Right renal cortex interstitium (tissue), 3 donors: ENCODE results near the gene ABCG5. TPM values are rescaled to one million over a fixed set of nuclear protein-coding genes. Genes with fewer than 3 reads are reported as not detected.

Experiments
- DNase-seq, 3 donors: peaks; one replicate each; pipeline ENCODE4 v3.0.0-alpha.2; 2013; ENCODE audit warnings: low read depth in 3 of 3, low spot score in 2 of 3
- polyA plus RNA-seq, 3 donors: library from polyadenylated mRNA; unstranded; fragments of 120-200 nt; gene quantifications; one replicate each; pipeline ENCODE4 v1.2.1, GENCODE V29; 2013; ENCODE audit not compliant: insufficient read length in 3 of 3

The ABCG5 gene
- polyA plus RNA-seq, 3 donors: 0.31 to 0.55 (median 0.50) TPM

DNA sequence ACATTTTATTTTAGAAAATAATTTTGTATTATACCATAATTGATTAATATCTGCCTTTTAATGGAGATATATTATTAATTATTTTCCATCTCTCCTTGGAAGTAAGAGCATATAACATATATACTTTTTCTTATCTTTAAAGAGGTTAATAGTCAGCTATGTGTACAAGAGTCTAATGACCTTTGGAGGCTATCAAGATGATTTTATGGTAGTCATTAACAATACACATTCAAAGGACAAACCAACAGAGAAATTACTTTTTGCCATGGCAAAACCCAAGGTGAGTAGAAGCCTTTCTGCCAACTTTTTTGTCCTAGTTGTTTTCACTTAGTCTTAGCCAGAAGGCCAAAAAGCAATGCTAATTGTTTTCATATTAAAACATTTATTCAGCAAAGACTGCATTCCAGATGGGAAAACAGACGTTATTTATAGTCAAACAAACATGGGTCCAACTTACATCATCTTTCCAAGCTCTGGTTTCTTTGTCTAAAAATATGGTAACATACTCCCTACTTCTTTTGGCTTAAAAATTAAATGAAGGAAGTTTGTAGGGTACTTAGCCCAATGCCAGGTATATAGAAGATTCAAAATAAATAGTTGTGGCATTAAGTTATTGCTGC lies 74.4 kb downstream of the ABCG5 start:
- DNase-seq: no peak

DNA sequence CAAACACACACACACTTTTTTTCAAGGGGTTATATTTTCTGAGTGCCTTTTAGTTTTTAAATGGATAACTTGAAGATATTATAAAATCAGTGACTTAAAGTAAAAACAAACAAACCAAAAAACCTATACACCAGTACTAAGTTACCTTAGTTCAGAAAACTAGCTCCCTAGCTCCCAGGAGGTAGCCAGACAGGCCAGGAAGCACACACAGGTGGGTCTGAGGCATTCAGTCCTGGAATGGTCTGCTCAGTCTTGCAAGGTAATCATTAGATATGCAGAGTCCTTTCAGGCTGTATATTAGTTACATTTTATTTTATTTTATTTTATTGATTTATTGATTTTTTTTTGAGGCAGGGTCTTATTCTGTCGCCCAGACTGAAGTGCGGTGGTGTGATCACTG lies 75.5 kb downstream of the ABCG5 start:
- no peak for DNase-seq

Other genes with a start within 250 kb of the ABCG5 start
- gene THADA, start 242.8 kb downstream of the ABCG5 start, polyA plus RNA-seq: 10 to 100 TPM; 33.6 to 35.1 (median 34.5) TPM
- 10 to 100 TPM; 18.9 to 29.2 (median 20.1) TPM for gene PLEKHH2, start 201.6 kb downstream of the ABCG5 start, polyA plus RNA-seq
- 1 to 10 TPM; 2.8 to 5.2 (median 4.8) TPM for gene C1GALT1C1L, start 162.4 kb downstream of the ABCG5 start, polyA plus RNA-seq
- gene DYNC2LI1, start 64.8 kb downstream of the ABCG5 start, polyA plus RNA-seq: 10 to 100 TPM; 77.1 to 99.1 (median 84.2) TPM
- gene ABCG8, start 132 bp upstream of the ABCG5 start, polyA plus RNA-seq: 1 to 10 TPM in 1 of 3 donors, under 1 TPM in 2; 0.75 to 1.2 (median 0.79) TPM
- gene LRPPRC, start 157.2 kb upstream of the ABCG5 start, polyA plus RNA-seq: 100 to 1,000 TPM; 114 to 131 (median 115) TPM